GM23338 (cell line): ENCODE data around the gene SORCS2. TPM values are rescaled to one million over a fixed set of nuclear protein-coding genes. Genes with fewer than 3 reads are reported as not detected.

Experiments
- ATAC-seq: fragments of 200-7000 bp; cut with Tn5 transposase; 3 replicates; pipeline ENCODE4 v1.9.1; 2020
- DNase-seq: peaks from one replicate; pipeline ENCODE4 v3.0.0-alpha.2; 2015; ENCODE audit warnings: low spot score
- H2AFZ ChIP-seq: fragments of 200-600 bp; sonication (generic); 2 replicates; pipeline ENCODE4 v1.8.0; 2016; ENCODE audit warnings: antibody characterized with exemption, mild to moderate bottlenecking, moderate library complexity
- H3F3A ChIP-seq: fragments of 200-600 bp; sonication (generic); replicated peaks from 2 replicates; pipeline ENCODE4 v1.8.0; 2017; ENCODE audit warnings: antibody characterized with exemption, mixed run types, low read depth
- H3K27ac ChIP-seq: fragments of 200-600 bp; sonication (generic); 2 replicates; pipeline ENCODE4 v1.6.1; 2016; ENCODE audit warnings: low read depth
- H3K27me3 ChIP-seq: fragments of 200-600 bp; sonication (generic); 2 replicates; pipeline ENCODE4 v1.8.0; 2016; ENCODE audit warnings: mild to moderate bottlenecking, mixed run types, moderate library complexity; ENCODE audit not compliant: insufficient read depth
- H3K36me3 ChIP-seq: fragments of 200-600 bp; sonication (generic); 2 replicates; pipeline ENCODE4 v1.8.0; 2016; ENCODE audit warnings: mild to moderate bottlenecking; ENCODE audit not compliant: insufficient read depth
- H3K4me1 ChIP-seq: fragments of 200-600 bp; sonication (generic); 2 replicates; pipeline ENCODE4 v1.8.0; 2016; ENCODE audit warnings: mild to moderate bottlenecking, moderate library complexity; ENCODE audit not compliant: insufficient read depth
- H3K4me2 ChIP-seq: fragments of 200-600 bp; sonication (generic); 2 replicates; pipeline ENCODE4 v1.7.1; 2017; ENCODE audit warnings: mixed run types
- H3K4me3 ChIP-seq: fragments of 200-600 bp; sonication (generic); 2 replicates; pipeline ENCODE4 v1.6.1; 2016; ENCODE audit warnings: mixed run types
- H3K79me2 ChIP-seq: fragments of 200-600 bp; sonication (generic); replicated peaks from 2 replicates; pipeline ENCODE4 v1.8.0; 2017; ENCODE audit warnings: mild to moderate bottlenecking; ENCODE audit not compliant: insufficient read depth
- H3K9me2 ChIP-seq: fragments of 200-600 bp; sonication (generic); 2 replicates; pipeline ENCODE4 v1.8.0; 2017; ENCODE audit not compliant: insufficient read depth
- H4K20me1 ChIP-seq: fragments of 200-600 bp; sonication (generic); replicated peaks from 2 replicates; pipeline ENCODE4 v1.8.0; 2017; ENCODE audit warnings: mild to moderate bottlenecking; ENCODE audit not compliant: insufficient read depth
- H3K27ac Mint-ChIP-seq: 2 replicates; pipeline ENCODE4 v1.8.0; 2020; ENCODE audit warnings: inconsistent platforms, mild to moderate bottlenecking, moderate library complexity, mixed read lengths
- H3K27me3 Mint-ChIP-seq: 3 replicates; pipeline ENCODE4 v1.8.0; 2022; ENCODE audit warnings: low read depth, mild to moderate bottlenecking, moderate library complexity, mixed read lengths, inconsistent platforms; ENCODE audit not compliant: insufficient read depth, poor library complexity
- H3K36me3 Mint-ChIP-seq: 3 replicates; pipeline ENCODE4 v1.8.0; 2021; ENCODE audit warnings: low read depth, mild to moderate bottlenecking, inconsistent platforms, moderate library complexity, mixed read lengths
- H3K4me1 Mint-ChIP-seq: 3 replicates; pipeline ENCODE4 v1.8.0; 2020; ENCODE audit warnings: mild to moderate bottlenecking, inconsistent platforms, mixed read lengths
- H3K4me3 Mint-ChIP-seq: 3 replicates; pipeline ENCODE4 v1.8.0; 2021; ENCODE audit warnings: moderate library complexity, mild to moderate bottlenecking, inconsistent platforms, mixed read lengths
- H3K9me3 Mint-ChIP-seq: 3 replicates; pipeline ENCODE4 v1.8.0; 2020; ENCODE audit warnings: moderate library complexity, mild to moderate bottlenecking, inconsistent platforms, mixed read lengths
- CREB1 ChIP-seq: fragments of 250-450 bp; sonication (Bioruptor Pico); IDR thresholded peaks from 2 replicates; pipeline ENCODE4 v1.5.0; 2020; ENCODE audit warnings: low read depth, mild to moderate bottlenecking, moderate library complexity
- CTCF ChIP-seq, 2 experiments: fragments of 200-600 bp in 1 of 2; sonication (generic) in 1 of 2; conservative IDR thresholded peaks; 2 replicates each; pipeline versions ENCODE4 v1.5.1 to v1.6.1; 2016 to 2017; ENCODE audit warnings: antibody characterized with exemption in 2 of 2, low read depth in 2 of 2, mild to moderate bottlenecking in 2 of 2, moderate library complexity in 1 of 2
- ETS1 ChIP-seq: IDR thresholded peaks from 2 replicates; pipeline ENCODE4 v1.6.1; 2016; ENCODE audit warnings: antibody characterized with exemption
- EZH2 ChIP-seq: fragments of 200-600 bp; sonication (generic); IDR thresholded peaks from one replicate; pipeline ENCODE4 v1.8.0; 2017; ENCODE audit warnings: antibody characterized with exemption, mild to moderate bottlenecking, low read depth; ENCODE audit not compliant: unreplicated experiment
- EZH2phosphoT487 ChIP-seq: fragments of 200-600 bp; sonication (generic); IDR thresholded peaks from one replicate; pipeline ENCODE4 v1.8.1; 2018; ENCODE audit warnings: antibody characterized with exemption; ENCODE audit not compliant: unreplicated experiment
- NANOG ChIP-seq: IDR thresholded peaks from 2 replicates; pipeline ENCODE4 v1.6.1; 2016; ENCODE audit warnings: antibody characterized with exemption, borderline replicate concordance
- STAT1 ChIP-seq: IDR thresholded peaks from one replicate; pipeline ENCODE4 v1.6.1; 2016; ENCODE audit warnings: antibody characterized with exemption; ENCODE audit not compliant: unreplicated experiment
- ZNF462 ChIP-seq: fragments of 250-450 bp; sonication (Bioruptor Pico); IDR thresholded peaks from 2 replicates; pipeline ENCODE4 v1.5.0; 2020; ENCODE audit warnings: mild to moderate bottlenecking, moderate library complexity
- polyA plus RNA-seq: library from polyadenylated mRNA; unstranded; fragments of >200 nt; fragmentation: Nextera tagmentation; extraction: Ambion mirVana; gene quantifications from 2 replicates; pipeline ENCODE4 v1.2.1, GENCODE V29; 2016
- total RNA-seq: library from RNA; depleted of rRNA; stranded (reverse); fragments of >200 nt; shearing (Covaris generic); gene quantifications from 2 replicates; pipeline ENCODE4 v1.2.3, GENCODE V29; 2014

The SORCS2 gene
- total and polyA plus RNA-seq, 2 experiments from 2014 or later, result 0.47 to 2.4 TPM

GRCh38 chr4:7693237-7693608, 500.9 kb downstream of the SORCS2 start:
- peaks cover 13% of the 10 kb centered on the region for H3K27me3 Mint-ChIP-seq
- H3F3A ChIP-seq, result no peaks in the 10 kb centered on the region
- ATAC-seq, result no peak

GRCh38 chr4:7693711-7694110, 501.4 kb downstream of the SORCS2 start:
- Histone ChIP-seq H3K9me2 (no peaks in the 10 kb centered on the region), H3K4me3 (no peak overlapping the region), H3K4me1 (no peaks in the 10 kb centered on the region), H3F3A (no peaks in the 10 kb centered on the region), H3K27ac (no peak overlapping the region), H3K79me2 (no peaks in the 10 kb centered on the region), H4K20me1 (no peaks in the 10 kb centered on the region), H3K36me3 (no peaks in the 10 kb centered on the region), H3K27me3 (no peaks in the 10 kb centered on the region), H3K4me2 (no peak overlapping the region), H2AFZ (no peak overlapping the region)
- ATAC-seq (no peak), DNase-seq (no peak)
- Mint-ChIP-seq H3K27ac (no peak overlapping the region), H3K4me1 (peaks cover 4% of the 10 kb centered on the region), H3K36me3 (no peaks in the 10 kb centered on the region), H3K9me3 (peaks cover 5% of the 10 kb centered on the region; the same call in 2 of the 3 replicates), H3K27me3 (peaks cover 13% of the 10 kb centered on the region), H3K4me3 (no peak overlapping the region)
- TF ChIP-seq STAT1 (no peak), EZH2 (no peak)

More at GRCh38 chr4:7693237-7693608, 500.9 kb downstream of the SORCS2 start:
- no peak overlapping the region for H3K27ac ChIP-seq
- no peaks in the 10 kb centered on the region for H3K9me2 ChIP-seq
- H3K4me3 Mint-ChIP-seq, result no peak overlapping the region
- no peaks in the 10 kb centered on the region for H3K36me3 Mint-ChIP-seq
- no peaks in the 10 kb centered on the region for H3K4me1 Mint-ChIP-seq
- H3K27me3 ChIP-seq, result no peaks in the 10 kb centered on the region
- DNase-seq, result no peak
- H3K4me2 ChIP-seq, result no peak overlapping the region
- H2AFZ ChIP-seq, result no peak overlapping the region
- peaks cover 5% of the 10 kb centered on the region; the same call in 2 of the 3 replicates for H3K9me3 Mint-ChIP-seq
- H3K4me1 ChIP-seq, result no peaks in the 10 kb centered on the region
- no peaks in the 10 kb centered on the region for H3K79me2 ChIP-seq
- H3K4me3 ChIP-seq, result no peak overlapping the region
- H3K36me3 ChIP-seq, result no peaks in the 10 kb centered on the region
- no peaks in the 10 kb centered on the region for H4K20me1 ChIP-seq
- H3K27ac Mint-ChIP-seq, result no peak overlapping the region
- no peak for TF ChIP-seq EZH2phosphoT487

- no peak overlapping the region for H3K27ac Mint-ChIP-seq
- Histone ChIP-seq H3K4me3 (no peak overlapping the region), H3K4me2 (no peak overlapping the region), H3K9me2 (no peaks in the 10 kb centered on the region), H3K36me3 (no peaks in the 10 kb centered on the region), H3F3A (no peaks in the 10 kb centered on the region), H3K4me1 (peaks cover 2% of the 10 kb centered on the region; the same call in 1 of the 2 replicates), H4K20me1 (no peaks in the 10 kb centered on the region), H2AFZ (no peak overlapping the region), H3K27me3 (no peaks in the 10 kb centered on the region), H3K27ac (no peak overlapping the region), H3K79me2 (no peaks in the 10 kb centered on the region)
- ATAC-seq (no peak), DNase-seq (no peak)
- no peak overlapping the region; the same call in 2 of the 3 replicates for H3K4me3 Mint-ChIP-seq
- H3K36me3 Mint-ChIP-seq, result no peaks in the 10 kb centered on the region
- peaks cover 5% of the 10 kb centered on the region; the same call in 2 of the 3 replicates for H3K9me3 Mint-ChIP-seq
- peaks cover 16% of the 10 kb centered on the region for H3K27me3 Mint-ChIP-seq
- H3K4me1 Mint-ChIP-seq, result peaks cover 7% of the 10 kb centered on the region
- no peak for TF ChIP-seq EZH2phosphoT487
- no peak for TF ChIP-seq CREB1
- TF ChIP-seq CTCF (conservative IDR thresholded peaks at IDR 0.05; ENCODE audit: low read depth in 2 of 2), result no peak
- TF ChIP-seq ZNF462 (CRISPR knock-in tag), result no peak
- TF ChIP-seq NANOG, result no peak
- TF ChIP-seq ETS1, result no peak
- TF ChIP-seq EZH2, result no peak
Measured at GRCh38 chr4:7694324-7694723, 502.0 kb downstream of the SORCS2 start.
